ENCODE data around the gene BLOC1S2.
A peak's percentile ranks its signal among the peaks of the same experiment; 100 is the strongest.
"Not testable (repeated sequence)": the region's sequence is repeated elsewhere in the genome, so short reads cannot be mapped to it uniquely, and the experiment has no call there.

Gene BLOC1S2

GRCh38 chr10:100307684-100308083, 21.2 kb upstream of the BLOC1S2 start:
- intact Hi-C loops (cut with micrococcal nuclease): no loop called here
- Mint-ChIP-seq H3K27me3 (peaks cover 55% of the 10 kb centered on the region), H3K27ac (no peak overlapping the region)

DNA sequence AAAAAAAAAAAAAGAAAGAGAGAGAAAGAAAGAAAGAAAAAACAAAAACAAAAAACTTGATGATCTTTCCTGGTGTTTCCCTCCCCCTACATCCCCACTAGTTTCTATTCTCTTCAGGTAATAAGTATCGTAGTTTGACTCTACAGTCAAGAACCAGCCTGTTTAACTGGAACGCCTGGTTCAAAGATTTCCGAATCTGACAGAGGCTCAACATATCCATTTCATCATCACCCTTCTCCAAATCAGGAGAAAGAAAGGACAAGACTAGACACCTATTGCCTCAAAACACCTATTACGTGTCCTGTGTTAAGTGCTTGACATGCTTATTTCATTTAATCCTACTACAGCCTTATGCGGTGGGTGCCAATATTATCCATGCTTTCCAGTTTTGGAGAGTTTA, 20.4 kb upstream of the BLOC1S2 start:
- H3K9me3 Mint-ChIP-seq: no peaks in the 10 kb centered on the region
- peaks cover 51% of the 10 kb centered on the region for H3K27me3 Mint-ChIP-seq
- intact Hi-C loops (cut with micrococcal nuclease): no loop called here
- no peak overlapping the region for H3K27ac Mint-ChIP-seq
- H3K4me3 Mint-ChIP-seq: no peak overlapping the region
- H3K4me1 Mint-ChIP-seq (ENCODE audit: low read depth): no peaks in the 10 kb centered on the region
- H3K36me3 Mint-ChIP-seq (ENCODE audit: low read depth): no peaks in the 10 kb centered on the region

More at GRCh38 chr10:100307684-100308083, 21.2 kb upstream of the BLOC1S2 start:
- Mint-ChIP-seq H3K9me3 (no peaks in the 10 kb centered on the region), H3K36me3 (ENCODE audit: low read depth) (no peaks in the 10 kb centered on the region), H3K4me3 (no peak overlapping the region), H3K4me1 (ENCODE audit: low read depth) (no peaks in the 10 kb centered on the region)

DNA sequence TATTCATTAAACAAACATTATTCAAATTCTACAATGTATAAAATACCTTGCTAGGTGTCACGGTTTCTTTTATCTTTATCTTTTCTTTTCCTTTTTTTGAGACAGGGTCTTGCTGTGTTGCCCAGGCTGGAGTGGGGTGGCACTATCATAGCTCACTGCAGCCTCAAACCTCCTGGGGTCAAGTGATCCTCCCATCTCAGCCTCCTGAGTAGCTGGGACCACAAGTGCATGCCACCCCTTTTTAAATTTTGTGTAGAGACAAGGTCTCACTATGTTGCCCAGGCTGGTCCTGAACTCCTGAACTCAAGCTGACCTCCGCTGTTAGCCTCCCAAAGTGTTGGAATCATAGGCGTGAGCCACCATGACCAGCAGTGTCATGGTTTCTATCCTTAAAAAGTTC, 17.9 kb upstream of the BLOC1S2 start:
- Mint-ChIP-seq H3K36me3 (ENCODE audit: low read depth) (no peaks in the 10 kb centered on the region), H3K27me3 (peaks cover 48% of the 10 kb centered on the region)

GRCh38 chr10:100303724-100304319, 17.3 kb upstream of the BLOC1S2 start:
- Mint-ChIP-seq H3K9me3 (no peaks in the 10 kb centered on the region), H3K27ac (no peak overlapping the region), H3K27me3 (peaks cover 49% of the 10 kb centered on the region), H3K4me3 (no peak overlapping the region), H3K36me3 (ENCODE audit: low read depth) (no peaks in the 10 kb centered on the region), H3K4me1 (ENCODE audit: low read depth) (no peaks in the 10 kb centered on the region)
- intact Hi-C loops (cut with micrococcal nuclease): loop anchor here (1.0 kb wide), 1 partner anchor 128 kb away; no protein-coding TSS in a partner anchor

More for the DNA sequence above, 17.9 kb upstream of the BLOC1S2 start:
- H3K9me3 Mint-ChIP-seq: no peaks in the 10 kb centered on the region
- no peaks in the 10 kb centered on the region for H3K4me1 Mint-ChIP-seq (ENCODE audit: low read depth)
- intact Hi-C loops (cut with micrococcal nuclease): loop anchor here (1.0 kb wide), 1 partner anchor 128 kb away; no protein-coding TSS in a partner anchor
- H3K27ac Mint-ChIP-seq: no peak overlapping the region
- no peak overlapping the region for H3K4me3 Mint-ChIP-seq

DNA sequence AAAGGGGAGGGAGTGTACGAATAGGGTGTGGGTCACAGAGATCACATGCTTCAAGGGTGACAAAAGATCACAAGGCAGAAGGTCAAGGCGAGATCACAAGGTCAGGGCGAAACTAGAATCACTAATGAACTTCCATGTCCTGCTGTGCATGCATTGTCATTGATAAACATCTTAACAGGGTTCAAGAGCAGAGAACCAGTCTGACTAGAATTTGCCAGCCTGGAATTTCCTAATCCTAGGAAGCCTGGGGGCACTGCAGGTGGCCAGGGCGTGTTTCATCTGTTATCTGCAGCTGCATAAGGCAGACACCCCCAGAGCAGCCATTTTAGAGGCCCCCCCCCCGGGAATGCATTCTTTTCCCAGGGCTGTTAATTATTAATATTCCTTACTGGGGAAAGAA, 14.6 kb upstream of the BLOC1S2 start:
- H3K27ac Mint-ChIP-seq; intact Hi-C loops (cut with micrococcal nuclease); H3K36me3 Mint-ChIP-seq (ENCODE audit: low read depth); H3K4me3 Mint-ChIP-seq; H3K9me3 Mint-ChIP-seq: not testable (repeated sequence)
- H3K4me1 Mint-ChIP-seq (ENCODE audit: low read depth): peaks cover 19% of the 10 kb centered on the region
- peaks cover 50% of the 10 kb centered on the region for H3K27me3 Mint-ChIP-seq

GRCh38 chr10:100297242-100297641, 10.8 kb upstream of the BLOC1S2 start:
- H3K36me3 Mint-ChIP-seq (ENCODE audit: low read depth): no peaks in the 10 kb centered on the region
- H3K4me3 Mint-ChIP-seq: no peak overlapping the region
- H3K9me3 Mint-ChIP-seq: no peaks in the 10 kb centered on the region
- intact Hi-C loops (cut with micrococcal nuclease): no loop called here
- no peak overlapping the region for H3K27ac Mint-ChIP-seq
- peaks cover 31% of the 10 kb centered on the region for H3K4me1 Mint-ChIP-seq (ENCODE audit: low read depth)
- peaks cover 43% of the 10 kb centered on the region for H3K27me3 Mint-ChIP-seq

- H3K4me1 Mint-ChIP-seq (ENCODE audit: low read depth): peaks cover 56% of the 10 kb centered on the region
- no peaks in the 10 kb centered on the region for H3K9me3 Mint-ChIP-seq
- intact Hi-C loops (cut with micrococcal nuclease): loop anchor here (5.0 kb wide), 1 partner anchor 49 kb away; no protein-coding TSS in a partner anchor
- peaks cover 21% of the 10 kb centered on the region for H3K27me3 Mint-ChIP-seq
- H3K4me3 Mint-ChIP-seq: no peak overlapping the region
- no peaks in the 10 kb centered on the region for H3K36me3 Mint-ChIP-seq (ENCODE audit: low read depth)
- no peak overlapping the region for H3K27ac Mint-ChIP-seq
Observed at GRCh38 chr10:100293066-100293465, 6.6 kb upstream of the BLOC1S2 start.

- not testable (repeated sequence) for H3K9me3 Mint-ChIP-seq; H3K4me3 Mint-ChIP-seq; H3K36me3 Mint-ChIP-seq (ENCODE audit: low read depth)
- Mint-ChIP-seq H3K4me1 (ENCODE audit: low read depth) (peaks cover 53% of the 10 kb centered on the region), H3K27me3 (peaks cover 18% of the 10 kb centered on the region), H3K27ac (peak overlapping the region; percentile 78)
- intact Hi-C loops (cut with micrococcal nuclease): loop anchor here (5.0 kb wide), 1 partner anchor 50 kb away; no protein-coding TSS in a partner anchor
Observed at GRCh38 chr10:100292300-100292699, 5.8 kb upstream of the BLOC1S2 start.

- H3K9me3 Mint-ChIP-seq: no peaks in the 10 kb centered on the region
- peaks cover 4% of the 10 kb centered on the region for H3K36me3 Mint-ChIP-seq (ENCODE audit: low read depth)
- H3K4me3 Mint-ChIP-seq: no peak overlapping the region
- intact Hi-C loops (cut with micrococcal nuclease): loop anchor here (5.0 kb wide), 1 partner anchor 51 kb away; no protein-coding TSS in a partner anchor
- H3K27ac Mint-ChIP-seq: peak overlapping the region; percentile 78
- peaks cover 12% of the 10 kb centered on the region for H3K27me3 Mint-ChIP-seq
- H3K4me1 Mint-ChIP-seq (ENCODE audit: low read depth): peaks cover 49% of the 10 kb centered on the region
Observed at GRCh38 chr10:100291356-100291755, 4.9 kb upstream of the BLOC1S2 start.

GRCh38 chr10:100289641-100290040, 3.2 kb upstream of the BLOC1S2 start:
- Mint-ChIP-seq H3K4me3 (no peak overlapping the region), H3K9me3 (no peaks in the 10 kb centered on the region), H3K4me1 (ENCODE audit: low read depth) (peaks cover 57% of the 10 kb centered on the region), H3K36me3 (ENCODE audit: low read depth) (peaks cover 21% of the 10 kb centered on the region), H3K27me3 (no peaks in the 10 kb centered on the region), H3K27ac (peak overlapping the region; percentile 42)
- intact Hi-C loops (cut with micrococcal nuclease): loop anchor here (5.0 kb wide), 1 partner anchor 53 kb away; no protein-coding TSS in a partner anchor

DNA sequence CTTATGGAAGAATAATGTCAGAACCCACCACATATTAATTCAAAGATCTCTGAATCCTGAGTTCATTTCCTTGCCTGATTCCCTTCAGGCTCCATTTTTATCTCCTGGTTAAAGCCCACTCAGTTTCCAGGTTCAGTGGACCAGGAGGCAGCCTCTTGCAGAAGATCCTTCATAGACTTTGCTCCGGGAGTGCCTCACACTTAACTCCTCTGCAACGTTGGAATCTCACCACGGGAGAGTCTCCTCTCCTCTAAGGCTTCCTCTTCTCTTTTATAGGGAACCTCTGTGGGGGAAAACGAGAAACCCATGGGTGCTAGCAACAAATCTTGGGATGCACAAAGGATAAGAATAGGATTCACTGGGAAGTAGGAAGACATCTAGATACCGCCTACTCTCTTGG, 1.7 kb upstream of the BLOC1S2 start:
- intact Hi-C loops (cut with micrococcal nuclease): no loop called here
- H3K4me3 Mint-ChIP-seq: no peak overlapping the region
- H3K27me3 Mint-ChIP-seq: no peaks in the 10 kb centered on the region
- H3K9me3 Mint-ChIP-seq: no peaks in the 10 kb centered on the region
- peaks cover 60% of the 10 kb centered on the region for H3K4me1 Mint-ChIP-seq (ENCODE audit: low read depth)
- peaks cover 24% of the 10 kb centered on the region for H3K36me3 Mint-ChIP-seq (ENCODE audit: low read depth)
- no peak overlapping the region for H3K27ac Mint-ChIP-seq

- Mint-ChIP-seq H3K4me3 (no peak overlapping the region), H3K4me1 (ENCODE audit: low read depth) (peaks cover 56% of the 10 kb centered on the region), H3K9me3 (no peaks in the 10 kb centered on the region), H3K27me3 (no peaks in the 10 kb centered on the region), H3K27ac (peak overlapping the region; percentile 96), H3K36me3 (ENCODE audit: low read depth) (peaks cover 24% of the 10 kb centered on the region)
- intact Hi-C loops (cut with micrococcal nuclease): no loop called here
Observed at GRCh38 chr10:100287756-100288155, 1.3 kb upstream of the BLOC1S2 start.

GRCh38 chr10:100285326-100285725, 1.2 kb downstream of the BLOC1S2 start:
- intact Hi-C loops (cut with micrococcal nuclease): not testable (repeated sequence)
- Mint-ChIP-seq H3K36me3 (ENCODE audit: low read depth) (peaks cover 24% of the 10 kb centered on the region), H3K27ac (peak overlapping the region; percentile 96)

DNA sequence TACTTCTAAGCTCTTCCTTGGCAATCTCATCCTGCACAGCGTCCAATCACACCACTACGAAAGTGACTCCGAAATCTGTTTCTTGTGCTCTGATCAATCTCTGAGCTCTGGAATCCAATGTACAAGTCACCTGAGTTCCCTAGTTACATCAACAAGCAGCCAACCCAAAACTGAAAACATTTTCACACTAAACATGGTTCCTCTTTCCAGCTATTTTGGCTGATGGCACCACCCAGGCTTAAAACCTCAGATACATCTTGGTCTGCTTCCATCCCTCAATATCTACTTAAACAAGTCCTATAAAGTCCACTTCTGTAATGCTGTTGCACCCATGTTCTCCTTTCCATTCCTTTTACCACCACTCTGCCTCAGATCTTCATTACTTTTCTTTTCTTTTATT, 3.6 kb downstream of the BLOC1S2 start:
- Mint-ChIP-seq H3K27me3 (no peaks in the 10 kb centered on the region), H3K9me3 (no peaks in the 10 kb centered on the region), H3K4me3 (no peak overlapping the region), H3K27ac (no peak overlapping the region), H3K4me1 (ENCODE audit: low read depth) (peaks cover 23% of the 10 kb centered on the region), H3K36me3 (ENCODE audit: low read depth) (peaks cover 24% of the 10 kb centered on the region)
- intact Hi-C loops (cut with micrococcal nuclease): no loop called here

More at GRCh38 chr10:100285326-100285725, 1.2 kb downstream of the BLOC1S2 start:
- Mint-ChIP-seq H3K4me1 (ENCODE audit: low read depth) (peaks cover 32% of the 10 kb centered on the region), H3K4me3 (peak overlapping the region; percentile 92)
- H3K27me3 Mint-ChIP-seq, H3K9me3 Mint-ChIP-seq: not testable (repeated sequence)

DNA sequence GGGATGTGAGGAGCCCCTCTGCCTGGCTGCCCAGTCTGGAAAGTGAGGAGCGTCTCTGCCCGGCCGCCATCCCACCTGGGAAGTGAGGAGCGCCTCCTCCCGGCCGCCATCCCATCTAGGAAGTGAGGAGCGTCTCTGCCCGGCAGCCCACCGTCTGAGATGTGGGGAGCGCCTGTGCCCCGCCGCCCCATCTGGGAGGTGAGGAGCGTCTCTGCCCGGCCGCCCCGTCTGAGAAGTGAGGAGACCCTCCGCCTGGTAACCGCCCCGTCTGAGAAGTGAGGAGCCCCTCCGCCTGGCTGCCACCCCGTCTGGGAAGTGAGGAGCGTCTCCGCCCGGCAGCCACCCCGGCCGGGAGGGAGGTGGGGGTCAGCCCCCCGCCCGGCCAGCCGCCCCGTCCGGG, 9.5 kb downstream of the BLOC1S2 start:
- H3K4me3 Mint-ChIP-seq; H3K27ac Mint-ChIP-seq; H3K9me3 Mint-ChIP-seq; H3K4me1 Mint-ChIP-seq (ENCODE audit: low read depth); intact Hi-C loops (cut with micrococcal nuclease); H3K27me3 Mint-ChIP-seq: not testable (repeated sequence)
- H3K36me3 Mint-ChIP-seq (ENCODE audit: low read depth): peaks cover 43% of the 10 kb centered on the region
